GM23248 (cell line): ENCODE measurements around the gene PLEKHD1.

ENCODE experiments used
- EZH2 ChIP-seq: fragments of 200-600 bp; sonication (generic); IDR thresholded peaks from 2 replicates; pipeline ENCODE4 v1.6.1; 2018; ENCODE audit warnings: antibody characterized with exemption, mild to moderate bottlenecking; ENCODE audit not compliant: insufficient read depth, poor library complexity, severe bottlenecking
- EZH2phosphoT487 ChIP-seq: fragments of 200-600 bp; sonication (generic); IDR thresholded peaks from 2 replicates; pipeline ENCODE4 v1.6.1; 2018; ENCODE audit warnings: antibody characterized with exemption, moderate library complexity, mild to moderate bottlenecking, low read depth; ENCODE audit not compliant: insufficient read depth

DNA sequence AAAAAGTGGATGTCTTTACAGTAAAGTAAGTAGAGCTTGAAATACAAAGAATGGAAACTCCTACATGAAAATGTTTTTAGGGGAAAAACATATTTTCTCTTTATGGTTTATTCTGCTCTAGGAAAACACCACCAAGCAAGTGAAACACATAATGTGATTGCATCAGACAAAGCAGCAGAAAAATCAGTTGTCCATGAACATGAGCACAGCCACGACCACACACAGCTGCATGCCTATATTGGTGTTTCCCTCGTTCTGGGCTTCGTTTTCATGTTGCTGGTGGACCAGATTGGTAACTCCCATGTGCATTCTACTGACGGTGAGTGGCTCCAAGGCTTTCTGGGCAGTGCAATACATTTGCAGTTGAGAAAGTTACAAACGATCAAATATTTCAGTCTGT is 42.6 kb upstream of the PLEKHD1 start:
- TF ChIP-seq EZH2phosphoT487, result no peak
- no peak for TF ChIP-seq EZH2
